ENCODE results near the gene SPHK2.

DNA sequence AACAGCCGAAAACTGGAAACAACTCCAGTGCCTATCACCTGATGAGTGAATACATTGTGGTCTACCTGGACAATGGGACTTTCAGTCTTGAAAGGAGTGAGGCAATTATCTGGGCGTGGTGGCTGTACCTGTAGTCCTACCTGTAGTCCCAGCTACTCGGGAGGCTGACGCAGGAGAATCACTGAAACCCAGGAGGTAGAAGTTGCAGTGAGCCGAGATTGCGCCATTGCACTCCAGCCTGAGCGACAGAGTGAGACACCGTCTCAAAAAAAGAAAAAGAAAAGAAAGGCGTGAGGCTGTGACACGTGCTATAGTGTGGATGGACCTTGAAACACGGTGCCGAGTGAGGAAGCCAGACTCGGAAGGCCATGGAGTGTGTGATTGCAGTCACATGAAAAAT, 57.6 kb downstream of the SPHK2 start:
- TF ChIP-seq, protein P1, sequence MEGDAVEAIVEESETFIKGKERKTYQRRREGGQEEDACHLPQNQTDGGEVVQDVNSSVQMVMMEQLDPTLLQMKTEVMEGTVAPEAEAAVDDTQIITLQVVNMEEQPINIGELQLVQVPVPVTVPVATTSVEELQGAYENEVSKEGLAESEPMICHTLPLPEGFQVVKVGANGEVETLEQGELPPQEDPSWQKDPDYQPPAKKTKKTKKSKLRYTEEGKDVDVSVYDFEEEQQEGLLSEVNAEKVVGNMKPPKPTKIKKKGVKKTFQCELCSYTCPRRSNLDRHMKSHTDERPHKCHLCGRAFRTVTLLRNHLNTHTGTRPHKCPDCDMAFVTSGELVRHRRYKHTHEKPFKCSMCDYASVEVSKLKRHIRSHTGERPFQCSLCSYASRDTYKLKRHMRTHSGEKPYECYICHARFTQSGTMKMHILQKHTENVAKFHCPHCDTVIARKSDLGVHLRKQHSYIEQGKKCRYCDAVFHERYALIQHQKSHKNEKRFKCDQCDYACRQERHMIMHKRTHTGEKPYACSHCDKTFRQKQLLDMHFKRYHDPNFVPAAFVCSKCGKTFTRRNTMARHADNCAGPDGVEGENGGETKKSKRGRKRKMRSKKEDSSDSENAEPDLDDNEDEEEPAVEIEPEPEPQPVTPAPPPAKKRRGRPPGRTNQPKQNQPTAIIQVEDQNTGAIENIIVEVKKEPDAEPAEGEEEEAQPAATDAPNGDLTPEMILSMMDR (IDR thresholded peaks at IDR 0.05), result no peak
- TF ChIP-seq NFIC (IDR thresholded peaks at IDR 0.05; ENCODE audit: borderline replicate concordance) (no peak), EZH2phosphoT487 (IDR thresholded peaks at IDR 0.05; ENCODE audit: borderline replicate concordance, low read depth) (no peak), SMC3 (IDR thresholded peaks at IDR 0.05; ENCODE audit: low read depth, low read length) (no peak), POLR2AphosphoS5 (IDR thresholded peaks at IDR 0.05; ENCODE audit: low read depth, low read length) (no peak), RAD21 (IDR thresholded peaks at IDR 0.05; ENCODE audit: low read length) (no peak), YY1 (IDR thresholded peaks at IDR 0.05; ENCODE audit: low read depth) (no peak)
- TF ChIP-seq, protein P2, sequence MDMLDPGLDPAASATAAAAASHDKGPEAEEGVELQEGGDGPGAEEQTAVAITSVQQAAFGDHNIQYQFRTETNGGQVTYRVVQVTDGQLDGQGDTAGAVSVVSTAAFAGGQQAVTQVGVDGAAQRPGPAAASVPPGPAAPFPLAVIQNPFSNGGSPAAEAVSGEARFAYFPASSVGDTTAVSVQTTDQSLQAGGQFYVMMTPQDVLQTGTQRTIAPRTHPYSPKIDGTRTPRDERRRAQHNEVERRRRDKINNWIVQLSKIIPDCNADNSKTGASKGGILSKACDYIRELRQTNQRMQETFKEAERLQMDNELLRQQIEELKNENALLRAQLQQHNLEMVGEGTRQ (IDR thresholded peaks at IDR 0.05; ENCODE audit: borderline replicate concordance, low read depth, low read length), result no peak

All from SK-N-SH (cell line).